ENCODE measurements around the gene A4GALT.

A4GALT gene

DNA sequence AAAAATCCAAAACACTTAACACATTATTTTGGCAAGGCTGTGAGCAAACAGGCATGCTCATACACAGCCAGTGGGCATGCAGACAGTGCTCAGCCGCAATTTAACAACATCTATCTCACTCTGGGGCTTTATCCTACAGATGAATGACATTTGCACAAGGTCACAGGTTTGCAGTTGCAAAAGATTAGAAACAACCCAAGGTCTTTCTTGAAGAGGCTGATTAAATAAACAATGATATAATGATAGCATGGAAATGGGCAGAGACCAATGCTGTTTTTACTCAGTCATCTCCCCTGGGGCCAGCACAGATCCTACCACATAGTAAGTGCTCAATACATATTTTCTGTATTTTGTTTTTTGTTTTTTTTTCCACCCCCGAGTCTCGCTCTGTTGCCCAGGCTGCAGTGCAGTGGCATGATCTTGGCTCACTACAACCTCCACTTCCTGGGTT lies 9.4 kb downstream of the A4GALT start:
- TF ChIP-seq, protein P1, sequence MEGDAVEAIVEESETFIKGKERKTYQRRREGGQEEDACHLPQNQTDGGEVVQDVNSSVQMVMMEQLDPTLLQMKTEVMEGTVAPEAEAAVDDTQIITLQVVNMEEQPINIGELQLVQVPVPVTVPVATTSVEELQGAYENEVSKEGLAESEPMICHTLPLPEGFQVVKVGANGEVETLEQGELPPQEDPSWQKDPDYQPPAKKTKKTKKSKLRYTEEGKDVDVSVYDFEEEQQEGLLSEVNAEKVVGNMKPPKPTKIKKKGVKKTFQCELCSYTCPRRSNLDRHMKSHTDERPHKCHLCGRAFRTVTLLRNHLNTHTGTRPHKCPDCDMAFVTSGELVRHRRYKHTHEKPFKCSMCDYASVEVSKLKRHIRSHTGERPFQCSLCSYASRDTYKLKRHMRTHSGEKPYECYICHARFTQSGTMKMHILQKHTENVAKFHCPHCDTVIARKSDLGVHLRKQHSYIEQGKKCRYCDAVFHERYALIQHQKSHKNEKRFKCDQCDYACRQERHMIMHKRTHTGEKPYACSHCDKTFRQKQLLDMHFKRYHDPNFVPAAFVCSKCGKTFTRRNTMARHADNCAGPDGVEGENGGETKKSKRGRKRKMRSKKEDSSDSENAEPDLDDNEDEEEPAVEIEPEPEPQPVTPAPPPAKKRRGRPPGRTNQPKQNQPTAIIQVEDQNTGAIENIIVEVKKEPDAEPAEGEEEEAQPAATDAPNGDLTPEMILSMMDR (IDR thresholded peaks at IDR 0.05; ENCODE audit: extremely low read depth, missing control alignments), result no peak
- no peak for DNase-seq (ENCODE audit: low spot score)

DNA sequence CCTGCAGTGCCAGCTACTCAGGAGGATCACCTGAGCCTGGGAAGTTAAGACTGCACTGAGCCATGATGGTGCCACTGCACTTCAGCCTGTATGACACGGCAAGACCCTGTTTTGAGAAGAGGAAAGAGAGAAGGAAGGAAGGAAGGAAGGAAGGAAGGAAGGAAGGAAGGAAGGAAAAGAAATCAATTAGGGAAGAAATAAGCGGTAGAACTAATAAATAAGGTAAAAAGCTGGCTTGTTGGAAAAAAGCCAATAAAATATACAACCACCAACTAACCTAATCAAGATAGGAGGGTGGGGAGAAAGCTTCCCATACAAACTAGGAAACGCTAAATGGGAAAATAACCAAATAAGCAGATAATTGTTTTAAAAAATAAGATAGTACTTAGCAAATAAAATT lies 12.3 kb downstream of the A4GALT start:
- DNase-seq (ENCODE audit: low spot score), result no peak
- TF ChIP-seq, protein P1 (IDR thresholded peaks at IDR 0.05; ENCODE audit: extremely low read depth, missing control alignments), result no peak

DNA sequence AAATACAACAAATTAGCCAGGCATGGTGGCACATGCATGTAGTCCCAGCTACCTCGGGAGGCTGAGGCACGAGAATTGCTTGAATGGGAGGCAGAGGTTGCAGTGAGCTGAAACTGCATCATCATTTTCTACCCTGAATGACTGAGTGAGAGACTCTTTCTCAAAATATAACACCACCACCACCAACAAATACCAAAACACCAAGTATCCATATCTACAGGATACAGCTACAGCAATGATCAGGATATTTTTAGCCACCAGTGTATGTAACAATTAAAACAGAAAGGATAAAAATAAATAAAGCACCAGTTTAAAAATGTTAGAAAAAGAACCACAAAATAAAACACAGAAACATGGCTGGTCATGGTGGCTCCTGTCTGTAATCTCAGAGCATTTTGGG lies 13.2 kb downstream of the A4GALT start:
- no peak for DNase-seq (ENCODE audit: low spot score)
- TF ChIP-seq, protein P1 (IDR thresholded peaks at IDR 0.05; ENCODE audit: extremely low read depth, missing control alignments), result no peak

DNA sequence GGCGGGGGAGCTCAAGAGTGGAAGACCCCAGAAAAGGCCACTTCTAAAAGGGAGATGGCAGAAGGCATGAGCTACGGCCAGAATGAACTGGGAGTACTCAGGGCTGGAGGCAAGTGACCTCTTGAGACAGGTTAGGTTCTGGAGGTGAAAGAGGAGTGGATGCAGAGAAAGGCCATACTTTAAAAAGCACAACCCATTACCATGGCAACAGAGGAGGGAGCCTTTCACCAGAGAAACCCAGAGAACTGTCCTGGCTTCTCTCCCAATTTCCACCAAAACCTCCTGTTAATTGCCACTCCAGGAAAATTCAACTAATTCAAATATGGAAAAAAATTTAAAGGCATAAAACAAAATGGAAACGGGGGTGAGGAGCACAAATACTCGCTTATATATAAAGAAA lies 15.8 kb downstream of the A4GALT start:
- TF ChIP-seq, protein P1 (IDR thresholded peaks at IDR 0.05; ENCODE audit: extremely low read depth, missing control alignments), result no peak

DNA sequence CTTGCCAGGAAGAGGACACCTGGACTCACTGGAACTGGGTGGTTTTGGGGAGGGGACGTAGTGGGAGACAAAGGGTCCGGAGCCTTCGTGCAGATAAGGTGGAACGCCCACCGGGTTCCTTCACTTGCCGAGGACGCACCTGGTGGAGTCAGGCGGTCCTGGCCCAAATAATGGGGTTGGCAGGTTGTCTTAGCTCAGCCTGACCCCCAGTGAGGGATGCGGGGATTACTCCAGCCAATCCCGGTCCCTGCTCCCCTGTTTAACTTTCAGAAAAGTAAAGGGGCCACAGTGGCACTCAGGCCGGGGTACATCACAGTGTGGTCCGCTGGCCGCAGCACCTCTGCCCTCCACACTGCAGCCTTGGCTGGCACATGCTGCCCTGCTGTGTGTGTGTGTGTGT lies 18.0 kb downstream of the A4GALT start:
- DNase-seq (ENCODE audit: low spot score), result no peak
- TF ChIP-seq, protein P1 (IDR thresholded peaks at IDR 0.05; ENCODE audit: extremely low read depth, missing control alignments), result no peak

More for the DNA sequence above, 15.8 kb downstream of the A4GALT start:
- no peak for DNase-seq (ENCODE audit: low spot score)

DNA sequence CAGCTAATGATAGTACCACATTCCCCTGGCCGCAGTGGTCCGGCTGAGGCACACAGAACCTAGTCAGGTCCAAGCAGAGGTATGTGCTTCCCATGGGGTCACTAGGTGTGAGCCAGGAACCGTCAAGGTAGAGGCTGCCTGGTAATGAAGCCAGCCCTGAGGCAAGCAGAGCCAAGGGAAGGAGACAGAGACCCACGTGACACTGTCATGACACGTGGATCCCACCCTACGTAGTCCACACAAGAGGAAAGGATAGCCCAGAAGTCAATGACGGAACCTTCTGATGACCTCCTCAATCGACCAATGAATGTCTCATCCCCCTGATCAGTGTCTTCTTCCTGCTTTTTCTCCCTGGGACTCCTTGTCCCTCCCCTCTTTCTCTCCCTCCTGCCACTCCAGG lies 19.0 kb downstream of the A4GALT start:
- TF ChIP-seq, protein P1 (IDR thresholded peaks at IDR 0.05; ENCODE audit: extremely low read depth, missing control alignments), result no peak

DNA sequence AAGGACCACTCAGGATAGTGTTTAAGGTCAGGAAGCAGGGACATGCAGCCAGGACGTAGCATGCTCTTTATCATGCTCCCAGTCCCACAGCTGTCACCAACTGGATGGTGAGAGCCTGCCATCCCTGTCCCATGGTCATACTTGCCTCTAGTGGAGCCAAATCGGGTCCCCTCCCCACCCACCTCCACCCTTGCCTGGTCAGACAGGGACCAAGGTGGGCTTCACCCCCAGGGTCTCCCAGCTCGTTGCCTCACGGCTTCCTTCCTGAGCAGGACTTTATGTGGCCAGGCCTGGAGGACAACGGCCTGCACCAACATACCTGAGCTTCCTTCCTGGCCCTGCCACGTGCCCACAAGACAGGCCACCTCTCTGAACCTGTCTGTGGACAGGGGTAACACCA lies 19.8 kb downstream of the A4GALT start:
- TF ChIP-seq, protein P1 (IDR thresholded peaks at IDR 0.05; ENCODE audit: extremely low read depth, missing control alignments), result no peak
- DNase-seq (ENCODE audit: low spot score), result no peak

More for the DNA sequence above, 19.0 kb downstream of the A4GALT start:
- no peak for DNase-seq (ENCODE audit: low spot score)

Measured in GM20000 (cell line).